GM21825 (cell line): ENCODE measurements around the gene RER1.

ENCODE experiments used
- ATAC-seq: cut with Tn5 transposase; IDR thresholded peaks from one replicate; pipeline ENCODE4 v1.9.1; 2021; ENCODE audit warnings: mild to moderate bottlenecking, moderate library complexity; ENCODE audit not compliant: unreplicated experiment

The RER1 gene

GRCh38 chr1:2353551-2354438 is 37.8 kb upstream of the RER1 start:
- no peak for ATAC-seq

GRCh38 chr1:2354511-2355372 is 36.9 kb upstream of the RER1 start:
- no peak for ATAC-seq

- no peak for ATAC-seq
Measured at GRCh38 chr1:2355373-2356261, 36.0 kb upstream of the RER1 start.

GRCh38 chr1:2356401-2356800 is 35.2 kb upstream of the RER1 start:
- ATAC-seq = no peak

GRCh38 chr1:2356911-2357845 is 34.5 kb upstream of the RER1 start:
- ATAC-seq = no peak

- no peak for ATAC-seq
Measured at GRCh38 chr1:2358072-2358471, 33.6 kb upstream of the RER1 start.

GRCh38 chr1:2358651-2359640 is 32.7 kb upstream of the RER1 start:
- ATAC-seq = no peak

- ATAC-seq = no peak
Measured at GRCh38 chr1:2360588-2361364, 30.9 kb upstream of the RER1 start.

- no peak for ATAC-seq
Measured at GRCh38 chr1:2363847-2364513, 27.7 kb upstream of the RER1 start.

- ATAC-seq = no peak
Measured at GRCh38 chr1:2368053-2368744, 23.4 kb upstream of the RER1 start.

GRCh38 chr1:2372551-2373490 is 18.8 kb upstream of the RER1 start:
- no peak for ATAC-seq

GRCh38 chr1:2373551-2374251 is 17.9 kb upstream of the RER1 start:
- no peak for ATAC-seq

- no peak for ATAC-seq
Measured at GRCh38 chr1:2374252-2375155, 17.1 kb upstream of the RER1 start.
